HepG2 (cell line): ENCODE measurements around the gene KLHL12. TPM values are rescaled to one million over a fixed set of nuclear protein-coding genes. Genes with fewer than 3 reads are reported as not detected.
A peak's percentile ranks its signal among the peaks of the same experiment; 100 is the strongest.

Source experiments
- AKAP8 ChIP-seq: sonication (generic); formaldehyde crosslinking; IDR thresholded peaks from 2 replicates; pipeline ENCODE4 v1.5.1; 2020; ENCODE audit warnings: mild to moderate bottlenecking, missing genetic modification reagents
- ARHGAP35 ChIP-seq: sonication (generic); formaldehyde crosslinking; IDR thresholded peaks from 2 replicates; pipeline ENCODE4 v1.9.0; 2022; ENCODE audit warnings: mild to moderate bottlenecking, inconsistent platforms, moderate library complexity, missing genetic modification reagents, borderline replicate concordance
- EEA1 ChIP-seq: sonication (generic); formaldehyde crosslinking; IDR thresholded peaks from 2 replicates; pipeline ENCODE4 v1.5.1; 2020; ENCODE audit warnings: mild to moderate bottlenecking, missing genetic modification reagents, borderline replicate concordance
- KAT7 ChIP-seq: IDR thresholded peaks from 2 replicates; pipeline ENCODE4 v1.6.1; 2018; ENCODE audit warnings: borderline replicate concordance, missing compliant biosample characterization
- KDM1A ChIP-seq: IDR thresholded peaks from 2 replicates; pipeline ENCODE4 v1.6.1; 2016; ENCODE audit warnings: missing compliant biosample characterization
- NCOA1 ChIP-seq: sonication (generic); formaldehyde crosslinking; IDR thresholded peaks from 2 replicates; pipeline ENCODE4 v1.9.0; 2021; ENCODE audit warnings: missing genetic modification reagents
- YEATS4 ChIP-seq: sonication (generic); formaldehyde crosslinking; IDR thresholded peaks from 2 replicates; pipeline ENCODE4 v1.4.0; 2020; ENCODE audit warnings: missing genetic modification reagents, borderline replicate concordance
- YY1 ChIP-seq: IDR thresholded peaks from 2 replicates; pipeline ENCODE4 v1.6.1; 2011; ENCODE audit warnings: low read length, low read depth, moderate library complexity, mild to moderate bottlenecking; ENCODE audit not compliant: insufficient read depth, insufficient replicate concordance
- ZBTB8A ChIP-seq: sonication (generic); formaldehyde crosslinking; IDR thresholded peaks from 2 replicates; pipeline ENCODE4 v1.4.0; 2020; ENCODE audit warnings: mild to moderate bottlenecking, low read depth, missing genetic modification reagents, borderline replicate concordance
- ZFP90 ChIP-seq: sonication (generic); formaldehyde crosslinking; IDR thresholded peaks from 2 replicates; pipeline ENCODE4 v1.8.0; 2022; ENCODE audit warnings: missing genetic modification reagents, mild to moderate bottlenecking, inconsistent platforms, borderline replicate concordance
- ZNF282 ChIP-seq: fragments of 450-650 bp; IDR thresholded peaks from 2 replicates; pipeline ENCODE4 v1.6.1; 2018; ENCODE audit not compliant: partially characterized antibody
- ZNF317 ChIP-seq: sonication (generic); formaldehyde crosslinking; IDR thresholded peaks from 2 replicates; pipeline ENCODE4 v1.5.0; 2020; ENCODE audit warnings: mild to moderate bottlenecking, missing genetic modification reagents
- ZNF746 ChIP-seq: sonication (generic); formaldehyde crosslinking; IDR thresholded peaks from 2 replicates; pipeline ENCODE4 v1.8.0; 2022; ENCODE audit warnings: mild to moderate bottlenecking, missing genetic modification reagents
- ZSCAN20 ChIP-seq: sonication (generic); formaldehyde crosslinking; IDR thresholded peaks from 2 replicates; pipeline ENCODE4 v1.4.0; 2020; ENCODE audit warnings: missing genetic modification reagents, mild to moderate bottlenecking, borderline replicate concordance
- polyA plus RNA-seq, 8 experiments: library from polyadenylated mRNA; depleted of rRNA in 3 of 8; stranded (reverse) in 7 of 8; unstranded in 1 of 8; fragments of >200 nt; fragmentation: Illumina TruSeq in 4 of 8; extraction: Trizol in 4 of 8; gene quantifications; 2 replicates each; pipeline versions ENCODE4 v1.2.1 to v1.2.3, GENCODE V29; 2011 to 2016; ENCODE audit warnings: low read depth in 4 of 8, missing spikeins in 1 of 8, mixed read lengths in 1 of 8; ENCODE audit not compliant: insufficient read depth in 1 of 8
- total RNA-seq, 5 experiments: library from RNA; depleted of rRNA; stranded (reverse); fragments of >200 nt; fragmentation: Illumina TruSeq; extraction: Trizol; gene quantifications; 2 replicates each; pipeline ENCODE4 v1.2.3, GENCODE V29; 2016; ENCODE audit warnings: low read depth in 1 of 5
- TF ChIP-seq, protein P1 (sequence below): sonication (generic); formaldehyde crosslinking; IDR thresholded peaks from 2 replicates; pipeline ENCODE4 v1.9.0; 2021; ENCODE audit warnings: missing genetic modification reagents, mild to moderate bottlenecking, borderline replicate concordance
- TF ChIP-seq, protein P2 (sequence below): sonication (generic); formaldehyde crosslinking; IDR thresholded peaks from 2 replicates; pipeline ENCODE4 v1.4.0; 2020; ENCODE audit warnings: missing genetic modification reagents
- TF ChIP-seq, protein P3 (sequence below): sonication (generic); formaldehyde crosslinking; IDR thresholded peaks from 2 replicates; pipeline ENCODE4 v1.4.0; 2020; ENCODE audit warnings: missing genetic modification reagents, borderline replicate concordance
- TF ChIP-seq, protein P4 (sequence below): sonication (generic); formaldehyde crosslinking; IDR thresholded peaks from 2 replicates; pipeline ENCODE4 v1.4.0; 2020; ENCODE audit warnings: missing genetic modification reagents, borderline replicate concordance

The KLHL12 gene
- total and polyA plus RNA-seq, 2 of the 13 experiments (the other 11 are each of a cell fraction or from before 2014, with no cell fraction given) = 19.2 to 25.2 TPM

DNA sequence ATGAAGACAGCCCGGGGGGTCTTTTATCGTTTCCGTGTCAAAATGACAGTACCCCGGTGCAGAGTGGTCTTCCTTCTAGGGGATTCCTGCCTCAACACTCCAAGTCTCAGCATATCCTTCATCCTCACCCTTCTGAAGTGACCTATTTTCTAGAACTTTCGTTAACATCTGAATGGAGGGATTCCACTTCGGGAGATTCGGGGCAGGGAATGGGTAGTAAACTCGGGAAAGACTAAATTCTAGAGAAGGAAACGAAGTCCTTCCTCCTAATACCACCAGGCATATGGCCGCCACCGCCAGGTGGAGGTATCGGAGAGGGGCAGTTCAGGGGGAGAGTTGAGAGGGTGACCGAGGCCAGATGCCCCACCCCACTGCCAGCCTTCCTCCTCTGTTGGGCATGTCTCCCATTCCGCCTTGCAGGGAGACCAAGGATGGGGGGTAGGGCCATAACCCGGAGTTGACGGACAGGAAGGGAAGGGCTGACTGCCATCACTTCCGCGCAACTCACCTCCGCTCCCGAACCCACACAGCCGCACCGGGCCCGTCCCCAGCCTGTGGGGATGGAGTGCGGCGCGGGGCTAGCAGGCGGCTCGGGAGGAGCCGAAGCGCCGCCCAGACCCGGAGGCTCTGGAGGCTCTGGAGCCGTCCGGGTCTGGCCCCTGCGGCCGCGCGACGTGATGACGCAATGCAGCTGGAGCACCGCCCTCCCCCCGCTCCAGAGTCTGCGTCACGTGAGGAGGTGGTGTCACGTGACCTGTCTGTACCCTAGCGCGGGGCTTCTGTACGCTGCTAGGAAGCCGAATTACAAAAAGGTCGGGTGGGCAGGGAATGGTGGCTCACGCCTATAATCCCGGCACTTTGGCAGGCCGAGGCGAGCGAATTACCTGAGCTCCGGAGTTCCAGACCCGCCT lies at the start of gene KLHL12 (continued):
- TF ChIP-seq ZNF317 (CRISPR knock-in tag) (peak; percentile 36; the same call in 1 of the 2 replicates), ZNF282 (no peak), ZBTB8A (CRISPR knock-in tag) (no peak; the same call in 1 of the 2 replicates), EEA1 (CRISPR knock-in tag) (peak; percentile 91; the same call in 1 of the 2 replicates), NCOA1 (0 out of 2 replicates have a peak, but pooled peaks have one; percentile 60), AKAP8 (CRISPR knock-in tag) (peak; percentile 51; the same call in 1 of the 2 replicates), ZSCAN20 (CRISPR knock-in tag) (no peak), KAT7 (CRISPR knock-in tag) (peak; percentile 65), KDM1A (CRISPR knock-in tag) (peak; percentile 75), YY1 (peak; percentile 83), ZFP90 (CRISPR knock-in tag) (peak; percentile 96), YEATS4 (CRISPR knock-in tag) (peak; percentile 95), ZNF746 (CRISPR knock-in tag) (no peak), ARHGAP35 (peak; percentile 87; the same call in 1 of the 2 replicates)
- TF ChIP-seq, protein P1, sequence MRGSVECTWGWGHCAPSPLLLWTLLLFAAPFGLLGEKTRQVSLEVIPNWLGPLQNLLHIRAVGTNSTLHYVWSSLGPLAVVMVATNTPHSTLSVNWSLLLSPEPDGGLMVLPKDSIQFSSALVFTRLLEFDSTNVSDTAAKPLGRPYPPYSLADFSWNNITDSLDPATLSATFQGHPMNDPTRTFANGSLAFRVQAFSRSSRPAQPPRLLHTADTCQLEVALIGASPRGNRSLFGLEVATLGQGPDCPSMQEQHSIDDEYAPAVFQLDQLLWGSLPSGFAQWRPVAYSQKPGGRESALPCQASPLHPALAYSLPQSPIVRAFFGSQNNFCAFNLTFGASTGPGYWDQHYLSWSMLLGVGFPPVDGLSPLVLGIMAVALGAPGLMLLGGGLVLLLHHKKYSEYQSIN (CRISPR knock-in tag) = no peak
- TF ChIP-seq, protein P2, sequence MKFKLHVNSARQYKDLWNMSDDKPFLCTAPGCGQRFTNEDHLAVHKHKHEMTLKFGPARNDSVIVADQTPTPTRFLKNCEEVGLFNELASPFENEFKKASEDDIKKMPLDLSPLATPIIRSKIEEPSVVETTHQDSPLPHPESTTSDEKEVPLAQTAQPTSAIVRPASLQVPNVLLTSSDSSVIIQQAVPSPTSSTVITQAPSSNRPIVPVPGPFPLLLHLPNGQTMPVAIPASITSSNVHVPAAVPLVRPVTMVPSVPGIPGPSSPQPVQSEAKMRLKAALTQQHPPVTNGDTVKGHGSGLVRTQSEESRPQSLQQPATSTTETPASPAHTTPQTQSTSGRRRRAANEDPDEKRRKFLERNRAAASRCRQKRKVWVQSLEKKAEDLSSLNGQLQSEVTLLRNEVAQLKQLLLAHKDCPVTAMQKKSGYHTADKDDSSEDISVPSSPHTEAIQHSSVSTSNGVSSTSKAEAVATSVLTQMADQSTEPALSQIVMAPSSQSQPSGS (CRISPR knock-in tag) = peak; percentile 97
- TF ChIP-seq, protein P3, sequence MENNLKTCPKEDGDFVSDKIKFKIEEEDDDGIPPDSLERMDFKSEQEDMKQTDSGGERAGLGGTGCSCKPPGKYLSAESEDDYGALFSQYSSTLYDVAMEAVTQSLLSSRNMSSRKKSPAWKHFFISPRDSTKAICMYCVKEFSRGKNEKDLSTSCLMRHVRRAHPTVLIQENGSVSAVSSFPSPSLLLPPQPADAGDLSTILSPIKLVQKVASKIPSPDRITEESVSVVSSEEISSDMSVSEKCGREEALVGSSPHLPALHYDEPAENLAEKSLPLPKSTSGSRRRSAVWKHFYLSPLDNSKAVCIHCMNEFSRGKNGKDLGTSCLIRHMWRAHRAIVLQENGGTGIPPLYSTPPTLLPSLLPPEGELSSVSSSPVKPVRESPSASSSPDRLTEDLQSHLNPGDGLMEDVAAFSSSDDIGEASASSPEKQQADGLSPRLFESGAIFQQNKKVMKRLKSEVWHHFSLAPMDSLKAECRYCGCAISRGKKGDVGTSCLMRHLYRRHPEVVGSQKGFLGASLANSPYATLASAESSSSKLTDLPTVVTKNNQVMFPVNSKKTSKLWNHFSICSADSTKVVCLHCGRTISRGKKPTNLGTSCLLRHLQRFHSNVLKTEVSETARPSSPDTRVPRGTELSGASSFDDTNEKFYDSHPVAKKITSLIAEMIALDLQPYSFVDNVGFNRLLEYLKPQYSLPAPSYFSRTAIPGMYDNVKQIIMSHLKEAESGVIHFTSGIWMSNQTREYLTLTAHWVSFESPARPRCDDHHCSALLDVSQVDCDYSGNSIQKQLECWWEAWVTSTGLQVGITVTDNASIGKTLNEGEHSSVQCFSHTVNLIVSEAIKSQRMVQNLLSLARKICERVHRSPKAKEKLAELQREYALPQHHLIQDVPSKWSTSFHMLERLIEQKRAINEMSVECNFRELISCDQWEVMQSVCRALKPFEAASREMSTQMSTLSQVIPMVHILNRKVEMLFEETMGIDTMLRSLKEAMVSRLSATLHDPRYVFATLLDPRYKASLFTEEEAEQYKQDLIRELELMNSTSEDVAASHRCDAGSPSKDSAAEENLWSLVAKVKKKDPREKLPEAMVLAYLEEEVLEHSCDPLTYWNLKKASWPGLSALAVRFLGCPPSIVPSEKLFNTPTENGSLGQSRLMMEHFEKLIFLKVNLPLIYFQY = peak; percentile 97
- TF ChIP-seq, protein P4, sequence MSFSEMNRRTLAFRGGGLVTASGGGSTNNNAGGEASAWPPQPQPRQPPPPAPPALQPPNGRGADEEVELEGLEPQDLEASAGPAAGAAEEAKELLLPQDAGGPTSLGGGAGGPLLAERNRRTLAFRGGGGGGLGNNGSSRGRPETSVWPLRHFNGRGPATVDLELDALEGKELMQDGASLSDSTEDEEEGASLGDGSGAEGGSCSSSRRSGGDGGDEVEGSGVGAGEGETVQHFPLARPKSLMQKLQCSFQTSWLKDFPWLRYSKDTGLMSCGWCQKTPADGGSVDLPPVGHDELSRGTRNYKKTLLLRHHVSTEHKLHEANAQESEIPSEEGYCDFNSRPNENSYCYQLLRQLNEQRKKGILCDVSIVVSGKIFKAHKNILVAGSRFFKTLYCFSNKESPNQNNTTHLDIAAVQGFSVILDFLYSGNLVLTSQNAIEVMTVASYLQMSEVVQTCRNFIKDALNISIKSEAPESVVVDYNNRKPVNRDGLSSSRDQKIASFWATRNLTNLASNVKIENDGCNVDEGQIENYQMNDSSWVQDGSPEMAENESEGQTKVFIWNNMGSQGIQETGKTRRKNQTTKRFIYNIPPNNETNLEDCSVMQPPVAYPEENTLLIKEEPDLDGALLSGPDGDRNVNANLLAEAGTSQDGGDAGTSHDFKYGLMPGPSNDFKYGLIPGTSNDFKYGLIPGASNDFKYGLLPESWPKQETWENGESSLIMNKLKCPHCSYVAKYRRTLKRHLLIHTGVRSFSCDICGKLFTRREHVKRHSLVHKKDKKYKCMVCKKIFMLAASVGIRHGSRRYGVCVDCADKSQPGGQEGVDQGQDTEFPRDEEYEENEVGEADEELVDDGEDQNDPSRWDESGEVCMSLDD (CRISPR knock-in tag) = peak; percentile 59; the same call in 1 of the 2 replicates
